ENCODE measurements around the gene COQ4. TPM values are rescaled to one million over a fixed set of nuclear protein-coding genes. Genes with fewer than 3 reads are reported as not detected.

The COQ4 gene
- total RNA-seq, 1 experiment from 2014 or later, result 62.8 TPM

DNA sequence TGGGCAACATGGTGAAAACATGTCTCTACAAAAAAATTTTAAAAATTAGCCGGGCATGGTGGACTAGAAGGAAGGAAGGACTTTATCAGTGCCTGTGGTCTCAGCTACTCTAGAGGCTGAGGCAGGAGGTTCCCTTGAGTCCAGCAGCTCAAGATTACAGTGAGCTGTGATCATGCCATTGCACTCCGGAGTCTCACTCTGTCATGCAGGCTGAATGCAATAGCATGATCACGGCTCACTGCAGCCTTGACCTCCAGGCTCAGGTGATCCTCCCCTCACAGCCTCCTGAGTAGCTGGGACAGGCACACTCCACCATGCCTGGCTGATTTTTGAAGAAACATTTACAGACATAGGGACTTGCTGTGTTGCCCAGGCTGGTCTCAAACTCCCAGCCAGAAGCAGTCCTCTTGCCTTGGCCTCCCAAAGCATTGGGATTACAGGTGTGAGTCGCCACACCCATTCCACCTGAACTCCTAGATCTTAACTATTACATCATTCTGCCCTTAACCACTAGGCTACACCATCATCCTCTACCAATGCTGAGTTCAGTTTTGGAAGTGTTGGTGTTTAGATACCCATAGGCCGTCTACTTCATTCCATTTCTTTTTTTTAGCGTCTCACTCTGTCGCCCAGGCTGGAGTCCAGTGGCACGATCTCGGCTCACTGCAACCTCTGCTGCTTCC, 46.5 kb downstream of the COQ4 start:
- Histone ChIP-seq H3K9me3 (ENCODE audit: low read depth, low read length, poor library complexity, severe bottlenecking) (no peaks in the 10 kb centered on the region), H3K27ac (ENCODE audit: low read depth, low read length, poor library complexity, severe bottlenecking) (no peak overlapping the region), H3K4me3 (ENCODE audit: low read depth, low read length, poor library complexity, severe bottlenecking) (no peak overlapping the region), H3K4me1 (ENCODE audit: insufficient read depth, low read length, poor library complexity, severe bottlenecking) (peaks cover 20% of the 10 kb centered on the region), H3K27me3 (replicated peaks; ENCODE audit: insufficient read depth, low read depth, low read length, poor library complexity) (no peaks in the 10 kb centered on the region), H3K36me3 (ENCODE audit: insufficient read depth, low read length, poor library complexity, severe bottlenecking) (no peaks in the 10 kb centered on the region)
- ChIA-PET POLR2A (ENCODE audit: low non-redundant PET) (no interaction called here), CTCF (no interaction called here)
- BruUV-seq (replicated peaks), result no TSS peak
- TF ChIP-seq, protein P1, sequence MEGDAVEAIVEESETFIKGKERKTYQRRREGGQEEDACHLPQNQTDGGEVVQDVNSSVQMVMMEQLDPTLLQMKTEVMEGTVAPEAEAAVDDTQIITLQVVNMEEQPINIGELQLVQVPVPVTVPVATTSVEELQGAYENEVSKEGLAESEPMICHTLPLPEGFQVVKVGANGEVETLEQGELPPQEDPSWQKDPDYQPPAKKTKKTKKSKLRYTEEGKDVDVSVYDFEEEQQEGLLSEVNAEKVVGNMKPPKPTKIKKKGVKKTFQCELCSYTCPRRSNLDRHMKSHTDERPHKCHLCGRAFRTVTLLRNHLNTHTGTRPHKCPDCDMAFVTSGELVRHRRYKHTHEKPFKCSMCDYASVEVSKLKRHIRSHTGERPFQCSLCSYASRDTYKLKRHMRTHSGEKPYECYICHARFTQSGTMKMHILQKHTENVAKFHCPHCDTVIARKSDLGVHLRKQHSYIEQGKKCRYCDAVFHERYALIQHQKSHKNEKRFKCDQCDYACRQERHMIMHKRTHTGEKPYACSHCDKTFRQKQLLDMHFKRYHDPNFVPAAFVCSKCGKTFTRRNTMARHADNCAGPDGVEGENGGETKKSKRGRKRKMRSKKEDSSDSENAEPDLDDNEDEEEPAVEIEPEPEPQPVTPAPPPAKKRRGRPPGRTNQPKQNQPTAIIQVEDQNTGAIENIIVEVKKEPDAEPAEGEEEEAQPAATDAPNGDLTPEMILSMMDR (conservative IDR thresholded peaks at IDR 0.05; ENCODE audit: low read depth, low read length), result no peak
- TF ChIP-seq EZH2 (IDR thresholded peaks at IDR 0.05; ENCODE audit: borderline replicate concordance, low read depth, low read length, poor library complexity, severe bottlenecking), result no peak
- no peak for DNase-seq (ENCODE audit: low spot score)
- intact Hi-C loops (cut with micrococcal nuclease; ENCODE audit: unreplicated experiment), result no loop called here

DNA sequence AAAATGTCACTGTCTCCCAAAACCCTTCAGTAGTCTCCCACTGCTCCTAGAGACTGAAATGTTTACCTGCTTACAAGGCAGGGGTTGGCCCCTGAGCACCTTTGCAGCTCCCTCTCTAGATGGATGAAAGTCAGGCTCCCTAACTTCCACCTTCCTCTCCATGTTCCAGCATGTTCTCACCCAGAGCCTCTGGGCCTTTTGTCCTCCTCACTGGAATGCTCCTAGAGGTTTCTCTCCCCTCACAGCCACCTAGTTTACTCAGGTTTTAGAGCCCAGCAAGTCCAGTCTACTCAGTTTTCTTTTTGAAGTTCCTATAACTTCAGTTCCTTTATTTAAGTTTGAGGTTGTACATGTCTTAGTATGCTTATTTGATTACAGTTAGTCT, 47.7 kb downstream of the COQ4 start:
- ChIA-PET POLR2A (ENCODE audit: low non-redundant PET) (no interaction called here), CTCF (interaction anchor here (1.2 kb wide), 1 partner anchor 8 kb away, joined by 4 read pairs; no protein-coding TSS in a partner anchor)
- TF ChIP-seq EZH2 (IDR thresholded peaks at IDR 0.05; ENCODE audit: borderline replicate concordance, low read depth, low read length, poor library complexity, severe bottlenecking), result no peak
- TF ChIP-seq, protein P1 (conservative IDR thresholded peaks at IDR 0.05; ENCODE audit: low read depth, low read length), result no peak
- intact Hi-C loops (cut with micrococcal nuclease; ENCODE audit: unreplicated experiment), result no loop called here
- no peak for DNase-seq (ENCODE audit: low spot score)
- Histone ChIP-seq H3K4me3 (ENCODE audit: low read depth, low read length, poor library complexity, severe bottlenecking) (peak overlapping the region; percentile 91), H3K4me1 (ENCODE audit: insufficient read depth, low read length, poor library complexity, severe bottlenecking) (peaks cover 10% of the 10 kb centered on the region), H3K27me3 (replicated peaks; ENCODE audit: insufficient read depth, low read depth, low read length, poor library complexity) (no peaks in the 10 kb centered on the region), H3K27ac (ENCODE audit: low read depth, low read length, poor library complexity, severe bottlenecking) (peak overlapping the region; percentile 77), H3K9me3 (ENCODE audit: low read depth, low read length, poor library complexity, severe bottlenecking) (no peaks in the 10 kb centered on the region), H3K36me3 (ENCODE audit: insufficient read depth, low read length, poor library complexity, severe bottlenecking) (no peaks in the 10 kb centered on the region)
- no TSS peak for BruUV-seq (replicated peaks)

DNA sequence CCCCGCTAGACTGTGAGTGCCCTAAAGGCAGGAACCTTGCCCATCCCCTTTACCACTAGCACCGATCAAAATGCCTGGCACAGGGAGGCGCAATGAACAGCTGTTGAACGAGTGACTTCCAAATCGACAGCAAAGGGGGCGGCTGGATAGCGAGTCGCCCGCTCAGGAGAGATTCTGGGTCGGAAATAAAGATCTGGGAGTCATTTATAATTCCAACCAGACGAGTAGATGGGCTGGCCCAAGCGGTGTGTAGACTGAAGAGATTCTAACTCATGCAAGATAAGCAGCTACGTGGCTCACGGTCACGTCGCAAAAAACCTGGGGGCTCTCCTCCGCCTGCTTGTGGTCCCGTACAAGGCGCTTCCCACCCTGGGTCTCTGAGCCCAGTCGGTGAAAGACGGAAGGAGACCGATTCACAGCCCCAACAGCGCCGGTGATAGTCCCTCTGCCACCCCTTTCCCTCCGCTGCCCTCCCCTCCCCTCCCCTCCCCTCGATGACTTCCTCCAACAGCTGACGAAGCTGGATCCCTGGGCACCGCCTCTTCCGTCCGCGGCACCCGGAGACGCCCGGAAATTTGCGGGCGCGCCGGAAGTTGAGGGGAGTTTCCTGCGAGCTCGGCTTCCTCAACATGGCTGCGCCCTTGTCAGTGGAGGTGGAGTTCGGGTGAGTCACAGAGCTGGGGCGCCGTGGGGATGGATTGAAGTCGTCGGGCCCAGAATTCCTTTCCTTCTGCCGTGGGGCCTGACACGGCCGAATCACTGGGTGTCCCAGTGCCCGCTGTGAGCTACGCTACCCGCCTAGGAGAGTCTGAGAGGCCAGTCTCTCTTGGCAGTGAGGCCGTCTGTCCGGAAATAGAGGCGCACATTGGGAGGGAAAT, 48.4 kb downstream of the COQ4 start, which contains the start of gene URM1:
Gene URM1, plus strand, starts transcription at position 623 of the 878 bp plus-strand sequence. Its CDS starts 7 bp downstream, at position 630.
- H3K9me3 ChIP-seq (ENCODE audit: low read depth, low read length, poor library complexity, severe bottlenecking), result no peaks in the 10 kb centered on the region
- H3K4me3 ChIP-seq (ENCODE audit: low read depth, low read length, poor library complexity, severe bottlenecking), result peak within 1 kb of the TSS; percentile 91
- intact Hi-C loops (cut with micrococcal nuclease; ENCODE audit: unreplicated experiment), result no loop called here
- CTCF ChIA-PET, result interaction anchor here (0.7 to 1.2 kb wide), 2 partner anchors 9 to 68 kb away, joined by 3 to 4 read pairs; no protein-coding TSS in a partner anchor
- H3K27ac ChIP-seq (ENCODE audit: low read depth, low read length, poor library complexity, severe bottlenecking), result peak within 1 kb of the TSS; percentile 77
- H3K36me3 ChIP-seq (ENCODE audit: insufficient read depth, low read length, poor library complexity, severe bottlenecking), result no peaks in the 10 kb centered on the region
- TSS peak; percentile 97 for BruUV-seq (replicated peaks)
- H3K4me1 ChIP-seq (ENCODE audit: insufficient read depth, low read length, poor library complexity, severe bottlenecking), result peaks cover 6% of the 10 kb centered on the region
- no peaks in the 10 kb centered on the region for H3K27me3 ChIP-seq (replicated peaks; ENCODE audit: insufficient read depth, low read depth, low read length, poor library complexity)
- POLR2A ChIA-PET (ENCODE audit: low non-redundant PET), result interaction anchor here (0.6 to 1.0 kb wide), 3 partner anchors 9 to 947 kb away, joined by 4 to 14 read pairs (median 8); partner anchors contain the start of gene ZNF79
- peak; percentile 99 for DNase-seq (ENCODE audit: low spot score)
- TF ChIP-seq, protein P1 (conservative IDR thresholded peaks at IDR 0.05; ENCODE audit: low read depth, low read length), result no peak; the same call in 1 of the 2 replicates
- TF ChIP-seq EZH2 (IDR thresholded peaks at IDR 0.05; ENCODE audit: borderline replicate concordance, low read depth, low read length, poor library complexity, severe bottlenecking), result no peak
